HEK293 (cell line): ENCODE data around the gene ADNP.

Experiments
- CTCF ChIA-PET: fragments of 350-600 bp; formaldehyde crosslinking; extraction: SDS; loops from one replicate; lab custom pipeline; 2021; ENCODE audit warnings: antibody characterized with exemption; lab: Yijun Ruan, JAX
- POLR2A ChIA-PET: fragments of 300-600 bp; formaldehyde crosslinking; extraction: SDS; loops from one replicate; lab custom pipeline; 2020; ENCODE audit warnings: antibody characterized with exemption, inconsistent platforms; lab: Yijun Ruan, JAX
- H3K27ac ChIP-seq: fragments of 200-500 bp; sonication (Bioruptor generic); 2 replicates; pipeline ENCODE4 v1.5.1; 2014; ENCODE audit warnings: low read depth, low read length, control low read depth, inconsistent platforms; ENCODE audit errors: extremely low read depth
- H3K36me3 ChIP-seq, 2 experiments: fragments of 200-500 bp in 1 of 2; sonication (Bioruptor generic) in 1 of 2; 1 replicate in 1 of 2; 2 replicates in 1 of 2; pipeline ENCODE4 v1.5.1; 2014 to 2017; ENCODE audit warnings: inconsistent platforms in 2 of 2, low read length in 2 of 2; ENCODE audit not compliant: control insufficient read depth in 2 of 2, insufficient read depth in 1 of 2
- H3K4me1 ChIP-seq: fragments of 200-500 bp; sonication (Bioruptor generic); 2 replicates; pipeline ENCODE4 v1.5.1; 2014; ENCODE audit warnings: mild to moderate bottlenecking, low read length, inconsistent platforms; ENCODE audit not compliant: control insufficient read depth, insufficient read depth
- H3K4me3 ChIP-seq: 2 replicates; pipeline ENCODE4 v1.5.1; 2011; ENCODE audit warnings: low read depth, mild to moderate bottlenecking, control low read depth, low read length, moderate library complexity
- H3K9me3 ChIP-seq: fragments of 200-500 bp; sonication (Bioruptor generic); 2 replicates; pipeline ENCODE4 v1.5.1; 2014; ENCODE audit warnings: low read depth, low read length, inconsistent platforms; ENCODE audit not compliant: control insufficient read depth, insufficient read depth
- BCL11B ChIP-seq: fragments of 450-650 bp; formaldehyde crosslinking; IDR thresholded peaks from 2 replicates; pipeline ENCODE4 v1.5.1; 2016; ENCODE audit warnings: low read depth, missing biosample characterization, missing genetic modification characterization
- ELK4 ChIP-seq: IDR thresholded peaks from 2 replicates; pipeline ENCODE4 v1.6.1; 2011; ENCODE audit warnings: mild to moderate bottlenecking, low read depth, low read length, borderline replicate concordance
- KLF17 ChIP-seq: fragments of 450-650 bp; formaldehyde crosslinking; IDR thresholded peaks from 2 replicates; pipeline ENCODE4 v1.5.1; 2016; ENCODE audit warnings: missing biosample characterization, missing genetic modification characterization
- PBX3 ChIP-seq: sonication (generic); formaldehyde crosslinking; IDR thresholded peaks from 2 replicates; pipeline ENCODE4 v1.8.1; 2022; ENCODE audit warnings: mild to moderate bottlenecking, moderate library complexity, missing genetic modification reagents
- PRDM4 ChIP-seq: fragments of 450-650 bp; formaldehyde crosslinking; IDR thresholded peaks from 2 replicates; pipeline ENCODE4 v1.5.1; 2017; ENCODE audit warnings: missing biosample characterization, missing genetic modification characterization
- SCRT1 ChIP-seq: fragments of 450-650 bp; formaldehyde crosslinking; IDR thresholded peaks from 2 replicates; pipeline ENCODE4 v1.5.1; 2016; ENCODE audit warnings: missing biosample characterization, missing genetic modification characterization, borderline replicate concordance
- SCRT2 ChIP-seq: fragments of 450-650 bp; formaldehyde crosslinking; IDR thresholded peaks from 2 replicates; pipeline ENCODE4 v1.5.1; 2016; ENCODE audit warnings: missing biosample characterization, missing genetic modification characterization
- YY2 ChIP-seq: fragments of 450-650 bp; formaldehyde crosslinking; IDR thresholded peaks from 2 replicates; pipeline ENCODE4 v1.5.1; 2016; ENCODE audit warnings: missing biosample characterization, missing genetic modification characterization
- ZBTB48 ChIP-seq: fragments of 450-650 bp; formaldehyde crosslinking; IDR thresholded peaks from 2 replicates; pipeline ENCODE4 v1.5.1; 2016; ENCODE audit warnings: missing biosample characterization, missing genetic modification characterization
- ZNF121 ChIP-seq: fragments of 450-650 bp; formaldehyde crosslinking; IDR thresholded peaks from 2 replicates; pipeline ENCODE4 v1.5.1; 2016; ENCODE audit warnings: missing biosample characterization, missing genetic modification characterization
- ZNF174 ChIP-seq: fragments of 450-650 bp; formaldehyde crosslinking; IDR thresholded peaks from 2 replicates; pipeline ENCODE4 v1.5.0; 2017; ENCODE audit warnings: missing biosample characterization, mild to moderate bottlenecking, missing genetic modification characterization
- ZNF221 ChIP-seq: fragments of 450-650 bp; formaldehyde crosslinking; IDR thresholded peaks from 2 replicates; pipeline ENCODE4 v1.5.1; 2017; ENCODE audit warnings: missing biosample characterization, missing genetic modification characterization, borderline replicate concordance
- ZNF48 ChIP-seq: fragments of 450-650 bp; formaldehyde crosslinking; IDR thresholded peaks from 2 replicates; pipeline ENCODE4 v1.5.1; 2016; ENCODE audit warnings: missing biosample characterization, missing genetic modification characterization
- ZNF549 ChIP-seq: fragments of 450-650 bp; IDR thresholded peaks from 2 replicates; pipeline ENCODE4 v1.5.1; 2018; ENCODE audit warnings: missing biosample characterization, missing genetic modification characterization, mild to moderate bottlenecking, inconsistent platforms, moderate library complexity
- ZNF560 ChIP-seq: fragments of 450-650 bp; formaldehyde crosslinking; IDR thresholded peaks from 2 replicates; pipeline ENCODE4 v1.5.1; 2017; ENCODE audit warnings: missing biosample characterization, missing genetic modification characterization, borderline replicate concordance
- ZNF585B ChIP-seq: fragments of 450-650 bp; formaldehyde crosslinking; IDR thresholded peaks from 2 replicates; pipeline ENCODE4 v1.5.1; 2016; ENCODE audit warnings: missing biosample characterization, missing genetic modification characterization
- ZNF660 ChIP-seq: fragments of 450-650 bp; IDR thresholded peaks from 2 replicates; pipeline ENCODE4 v1.5.1; 2018; ENCODE audit warnings: missing biosample characterization, mild to moderate bottlenecking, missing genetic modification characterization
- ZSCAN4 ChIP-seq: fragments of 450-650 bp; formaldehyde crosslinking; IDR thresholded peaks from 2 replicates; pipeline ENCODE4 v1.5.1; 2017; ENCODE audit warnings: missing biosample characterization, missing genetic modification characterization

ADNP gene

GRCh38 chr20:50900261-50900660 is 31.0 kb downstream of the ADNP start (continued):
- TF ChIP-seq ZNF174 (tag by site-specific recombination) (no peak), ZSCAN4 (tag by site-specific recombination) (no peak), SCRT2 (tag by site-specific recombination) (peak; percentile 89), SCRT1 (tag by site-specific recombination) (0 out of 2 replicates have a peak, but pooled peaks have one; percentile 31)

- Histone ChIP-seq H3K9me3 (no peaks in the 10 kb centered on the region), H3K4me3 (no peak overlapping the region), H3K4me1 (no peaks in the 10 kb centered on the region)
- CTCF ChIA-PET: interaction anchor here (1.5 kb wide), 1 partner anchor 31 kb away, joined by 6 read pairs; no protein-coding TSS in a partner anchor
- TF ChIP-seq YY2 (tag by site-specific recombination): 0 out of 2 replicates have a peak, but pooled peaks have one; percentile 21
- TF ChIP-seq ZBTB48 (tag by site-specific recombination): peak; percentile 78; the same call in 1 of the 2 replicates
- TF ChIP-seq ZNF585B (tag by site-specific recombination): no peak
- no peak for TF ChIP-seq PBX3
- no peak for TF ChIP-seq ZNF549 (tag by site-specific recombination)
- TF ChIP-seq, all 188 proteins: peak for 2
- Histone ChIP-seq H3K27ac (no peak overlapping the region), H3K36me3 (peaks cover 13 to 90% of the 10 kb centered on the region in 2 experiments)
- POLR2A ChIA-PET: no interaction called here
Measured at GRCh38 chr20:50898475-50898874, 32.8 kb downstream of the ADNP start.

GRCh38 chr20:50895111-50895830 is 36.0 kb downstream of the ADNP start:
- Histone ChIP-seq H3K4me1 (no peaks in the 10 kb centered on the region), H3K4me3 (no peak overlapping the region), H3K36me3 (peaks cover 15 to 90% of the 10 kb centered on the region in 2 experiments)
- POLR2A ChIA-PET: no interaction called here
- CTCF ChIA-PET: interaction anchor here (0.8 to 1.2 kb wide), 2 partner anchors 21 to 34 kb away, joined by 3 to 4 read pairs; no protein-coding TSS in a partner anchor
- TF ChIP-seq BCL11B (no peak), ELK4 (no peak), ZNF48 (no peak), ZBTB48 (tag by site-specific recombination) (no peak), ZNF660 (tag by site-specific recombination) (no peak), ZNF221 (tag by site-specific recombination) (no peak), KLF17 (tag by site-specific recombination) (no peak), ZNF560 (tag by site-specific recombination) (no peak), ZNF121 (tag by site-specific recombination) (no peak), PRDM4 (tag by site-specific recombination) (no peak)
- TF ChIP-seq, all 188 proteins: peak for 0
- no peaks in the 10 kb centered on the region for H3K9me3 ChIP-seq
- H3K27ac ChIP-seq: no peak overlapping the region
